Coronary artery (tissue), 2 donors: ENCODE data around the gene MAP4K3.

Experiments
- DNase-seq: peaks from one replicate; pipeline ENCODE4 v3.0.0-alpha.2; 2017; ENCODE audit warnings: low spot score
- H3K27ac ChIP-seq, 2 donors: fragments of 200-600 bp; sonication (generic); one replicate each; pipeline ENCODE4 v1.5.1; 2016 to 2019
- H3K4me3 ChIP-seq: fragments of 200-600 bp; sonication (generic); 2 replicates; pipeline ENCODE4 v1.5.1; 2016; ENCODE audit warnings: mild to moderate bottlenecking, moderate library complexity
- CTCF ChIP-seq: fragments of 200-600 bp; sonication (generic); IDR thresholded peaks from one replicate; pipeline ENCODE4 v1.5.1; 2019; ENCODE audit warnings: antibody characterized with exemption

Gene MAP4K3

GRCh38 chr2:39436592-39437521 is at the start of gene MAP4K3:
MAP4K3 (minus strand) TSS chr2:39437285; CDS start chr2:39436987, 298 bp downstream.
- DNase-seq: peak; percentile 92
- TF ChIP-seq CTCF: no peak
- H3K4me3 ChIP-seq: peak within 1 kb of the TSS; percentile 94
- H3K27ac ChIP-seq: peak within 1 kb of the TSS; percentile 94 to 97

- H3K27ac ChIP-seq: no peak overlapping the region
- no peak for DNase-seq
- TF ChIP-seq CTCF: no peak
- H3K4me3 ChIP-seq: no peak overlapping the region
Observed at GRCh38 chr2:39486071-39486470, 49.0 kb upstream of the MAP4K3 start.

DNA sequence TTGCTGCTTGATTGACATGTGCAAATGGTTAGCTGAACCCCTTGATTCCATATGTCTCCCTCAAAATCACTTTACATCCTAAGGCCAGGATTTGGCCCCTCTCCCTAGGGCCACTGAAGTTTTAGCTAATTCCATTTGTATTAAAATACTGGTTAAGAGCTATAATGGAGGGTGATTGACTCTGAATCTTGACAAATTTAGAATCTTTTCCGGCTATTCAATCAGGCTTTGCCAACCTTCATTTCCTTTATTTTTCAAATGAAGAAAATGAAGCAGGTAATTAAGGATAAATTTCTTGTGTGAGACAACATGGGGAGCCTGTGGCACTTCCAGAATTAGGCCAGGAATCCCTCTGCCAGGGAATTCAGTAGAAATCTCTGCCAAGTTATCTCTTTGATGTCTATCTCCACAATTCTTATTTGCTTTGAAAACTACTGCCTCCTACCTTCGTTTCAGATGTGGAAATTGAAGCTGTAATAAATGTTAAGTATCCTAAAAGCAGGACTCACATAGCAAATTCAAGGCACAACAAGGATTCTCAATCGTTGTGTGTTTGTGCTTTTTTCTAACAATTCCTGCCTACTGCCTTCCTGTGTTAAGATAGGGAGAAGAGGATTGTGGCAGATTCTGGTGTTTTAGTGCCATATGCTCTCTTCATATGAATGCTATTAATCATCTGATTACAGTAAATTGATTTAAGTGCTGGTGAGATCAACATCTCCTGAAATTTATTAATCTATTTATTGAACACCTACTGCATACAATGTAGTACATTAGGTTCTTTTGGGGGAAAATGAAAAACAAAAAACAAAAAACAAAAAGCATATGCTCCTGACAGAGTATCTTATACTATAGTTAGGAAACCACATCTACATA is 47.8 kb upstream of the MAP4K3 start:
- Histone ChIP-seq H3K4me3 (no peak overlapping the region), H3K27ac (no peak overlapping the region)
- no peak for TF ChIP-seq CTCF
- DNase-seq: no peak

- no peak for DNase-seq
- no peak overlapping the region for H3K4me3 ChIP-seq
- no peak overlapping the region for H3K27ac ChIP-seq
- TF ChIP-seq CTCF: no peak
Observed at GRCh38 chr2:39484206-39484605, 47.1 kb upstream of the MAP4K3 start.

- no peak for TF ChIP-seq CTCF
- Histone ChIP-seq H3K27ac (no peak overlapping the region), H3K4me3 (no peak overlapping the region)
- DNase-seq: no peak
Observed at GRCh38 chr2:39483534-39483933, 46.4 kb upstream of the MAP4K3 start.

GRCh38 chr2:39481611-39482010 is 44.5 kb upstream of the MAP4K3 start:
- Histone ChIP-seq H3K4me3 (no peak overlapping the region), H3K27ac (no peak overlapping the region)
- TF ChIP-seq CTCF: no peak

More at GRCh38 chr2:39481611-39482010, 44.5 kb upstream of the MAP4K3 start:
- no peak for DNase-seq
